DND-41 (cell line): ENCODE data around the gene MED22.
"Not testable (repeated sequence)": the region's sequence is repeated elsewhere in the genome, so short reads cannot be mapped to it uniquely, and the experiment has no call there.

Source experiments
- ATAC-seq: fragments of 200-7000 bp; cut with Tn5 transposase; 3 replicates; pipeline ENCODE4 v1.9.1; 2021; ENCODE audit warnings: low read depth; ENCODE audit not compliant: insufficient read depth
- DNase-seq: peaks from one replicate; pipeline ENCODE4 v3.0.0-alpha.2; 2020
- H2AFZ ChIP-seq: 2 replicates; pipeline ENCODE4 v1.6.0; 2012; ENCODE audit warnings: low read depth, low read length
- H3K27ac ChIP-seq: 2 replicates; pipeline ENCODE4 v1.5.1; 2012; ENCODE audit warnings: low read length, inconsistent platforms
- H3K27me3 ChIP-seq: fragments of 200-600 bp; sonication (generic); 2 replicates; pipeline ENCODE4 v1.6.0; 2012; ENCODE audit warnings: low read length, mild to moderate bottlenecking, inconsistent platforms; ENCODE audit not compliant: insufficient read depth, poor library complexity
- H3K36me3 ChIP-seq: 2 replicates; pipeline ENCODE4 v1.5.1; 2012; ENCODE audit warnings: low read length, inconsistent platforms; ENCODE audit not compliant: insufficient read depth
- H3K4me1 ChIP-seq: 2 replicates; pipeline ENCODE4 v1.5.1; 2012; ENCODE audit warnings: mild to moderate bottlenecking, low read length; ENCODE audit not compliant: insufficient read depth
- H3K4me2 ChIP-seq: 2 replicates; pipeline ENCODE4 v1.6.0; 2012; ENCODE audit warnings: mild to moderate bottlenecking, moderate library complexity, low read length, inconsistent platforms; ENCODE audit not compliant: insufficient read depth
- H3K4me3 ChIP-seq, 2 experiments: fragments of 200-600 bp in 1 of 2; shearing (Covaris generic) in 1 of 2; 2 replicates each; pipeline ENCODE4 v1.5.1; 2012 to 2016; ENCODE audit warnings: inconsistent platforms in 2 of 2, low read length in 2 of 2, mild to moderate bottlenecking in 2 of 2, low read depth in 1 of 2, moderate library complexity in 1 of 2
- H3K79me2 ChIP-seq: 2 replicates; pipeline ENCODE4 v1.6.0; 2012; ENCODE audit warnings: low read length, inconsistent platforms; ENCODE audit not compliant: insufficient read depth
- H3K9ac ChIP-seq: 2 replicates; pipeline ENCODE4 v1.6.0; 2012; ENCODE audit warnings: low read depth, mild to moderate bottlenecking, inconsistent platforms, low read length, moderate library complexity
- H3K9me3 ChIP-seq: 2 replicates; pipeline ENCODE4 v1.5.1; 2012; ENCODE audit warnings: low read length, moderate library complexity, mild to moderate bottlenecking, inconsistent platforms; ENCODE audit not compliant: insufficient read depth, severe bottlenecking
- H4K20me1 ChIP-seq: 2 replicates; pipeline ENCODE4 v1.6.0; 2012; ENCODE audit warnings: low read length; ENCODE audit not compliant: insufficient read depth
- CTCF ChIP-seq: IDR thresholded peaks from 2 replicates; pipeline ENCODE4 v1.5.1; 2012; ENCODE audit warnings: borderline replicate concordance, low read length, moderate library complexity, mild to moderate bottlenecking; ENCODE audit not compliant: poor library complexity, severe bottlenecking; ENCODE audit errors: extremely low read depth
- EZH2 ChIP-seq: IDR thresholded peaks from 3 replicates; pipeline ENCODE4 v1.6.1; 2012; ENCODE audit warnings: borderline replicate concordance, low read depth, mild to moderate bottlenecking, moderate library complexity, low read length, inconsistent platforms; ENCODE audit not compliant: severe bottlenecking

Gene MED22

GRCh38 chr9:133394687-133395271 is 46.8 kb upstream of the MED22 start:
- TF ChIP-seq EZH2 (no peak), CTCF (no peak)
- no peak for ATAC-seq
- H3K36me3 ChIP-seq, result no peaks in the 10 kb centered on the region

GRCh38 chr9:133393399-133393798 is 45.5 kb upstream of the MED22 start:
- Histone ChIP-seq H3K4me1 (no peaks in the 10 kb centered on the region), H3K4me2 (no peak overlapping the region), H3K27ac (no peak overlapping the region), H3K27me3 (no peaks in the 10 kb centered on the region), H4K20me1 (no peaks in the 10 kb centered on the region), H3K9me3 (no peaks in the 10 kb centered on the region), H3K9ac (no peak overlapping the region), H3K4me3 (no peak overlapping the region), H2AFZ (no peak overlapping the region), H3K36me3 (no peaks in the 10 kb centered on the region), H3K79me2 (no peaks in the 10 kb centered on the region)
- TF ChIP-seq EZH2 (no peak), CTCF (no peak)
- ATAC-seq, result no peak
- DNase-seq, result no peak

More at GRCh38 chr9:133394687-133395271, 46.8 kb upstream of the MED22 start:
- no peaks in the 10 kb centered on the region for H3K4me1 ChIP-seq
- no peak overlapping the region for H3K4me2 ChIP-seq
- H3K9me3 ChIP-seq, result no peaks in the 10 kb centered on the region
- H3K9ac ChIP-seq, result no peak overlapping the region
- H2AFZ ChIP-seq, result no peak overlapping the region
- no peaks in the 10 kb centered on the region for H3K27me3 ChIP-seq
- H3K4me3 ChIP-seq, result no peak overlapping the region
- DNase-seq, result no peak
- no peak overlapping the region for H3K27ac ChIP-seq
- H4K20me1 ChIP-seq, result no peaks in the 10 kb centered on the region
- no peaks in the 10 kb centered on the region for H3K79me2 ChIP-seq

GRCh38 chr9:133392308-133392707 is 44.4 kb upstream of the MED22 start:
- not testable (repeated sequence) for H3K4me2 ChIP-seq, H4K20me1 ChIP-seq, H3K4me1 ChIP-seq, H3K9me3 ChIP-seq, H3K27me3 ChIP-seq, DNase-seq, H3K27ac ChIP-seq, H3K9ac ChIP-seq, H3K4me3 ChIP-seq, H3K79me2 ChIP-seq, H3K36me3 ChIP-seq, H2AFZ ChIP-seq, ATAC-seq

GRCh38 chr9:133391449-133391848 is 43.5 kb upstream of the MED22 start:
- not testable (repeated sequence) for H3K9ac ChIP-seq

More at GRCh38 chr9:133391449-133391848, 43.5 kb upstream of the MED22 start:
- H3K27ac ChIP-seq, DNase-seq, H3K4me3 ChIP-seq, H3K4me1 ChIP-seq, H3K79me2 ChIP-seq, H3K9me3 ChIP-seq, H2AFZ ChIP-seq, H3K36me3 ChIP-seq, H3K4me2 ChIP-seq, ATAC-seq, H3K27me3 ChIP-seq, H4K20me1 ChIP-seq: not testable (repeated sequence)
